ENCODE measurements around the gene ZNF474. TPM values are rescaled to one million over a fixed set of nuclear protein-coding genes. Genes with fewer than 3 reads are reported as not detected.
"Not testable (repeated sequence)": the region's sequence is repeated elsewhere in the genome, so short reads cannot be mapped to it uniquely, and the experiment has no call there.

The ZNF474 gene
- total RNA-seq, 2 donors from 2014 or later = 0.20 TPM; not detected in 1

DNA sequence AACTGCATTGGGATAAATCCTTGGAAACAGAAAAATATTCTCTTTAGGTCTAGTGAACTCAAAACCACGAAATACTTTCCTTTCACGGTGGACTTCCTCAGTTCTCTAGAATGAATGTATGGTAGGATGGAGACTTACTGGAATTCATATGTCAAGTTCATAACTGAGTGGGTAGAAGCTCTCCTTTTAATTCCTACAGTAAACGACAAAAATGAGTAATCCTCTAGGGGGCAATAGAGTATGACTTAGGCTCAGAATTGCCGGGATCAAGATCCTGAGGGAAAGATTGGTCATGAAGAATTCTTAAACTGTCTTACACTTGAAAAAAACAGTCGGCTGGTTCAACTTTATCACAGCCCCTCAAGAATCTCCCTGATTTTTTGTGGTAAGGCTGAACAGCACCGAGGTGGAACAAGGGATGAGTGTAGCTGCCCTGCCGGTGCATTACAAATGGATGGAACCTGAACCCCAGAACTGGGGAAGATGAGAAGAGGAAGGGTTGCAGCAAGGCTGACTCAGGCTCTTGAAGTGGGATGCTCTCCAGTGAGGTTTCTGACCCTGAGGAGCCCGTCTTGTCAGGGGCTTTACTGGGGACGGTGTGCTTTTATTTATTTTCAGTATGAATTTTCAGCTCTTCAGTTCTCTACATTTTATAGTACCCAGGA, 37.3 kb upstream of the ZNF474 start:
- no peaks in the 10 kb centered on the region for H3K36me3 ChIP-seq
- intact Hi-C loops (cut with DNase I) = loop anchor here (10.0 kb wide), 2 partner anchors 63 to 403 kb away; no protein-coding TSS in a partner anchor
- no peak for DNase-seq
- no peaks in the 10 kb centered on the region for H3K4me1 ChIP-seq
- no peak overlapping the region for H3K27ac ChIP-seq
- no peak overlapping the region for H3K4me3 ChIP-seq
- no peaks in the 10 kb centered on the region for H3K9me3 ChIP-seq
- no peaks in the 10 kb centered on the region for H3K27me3 ChIP-seq
- no peak overlapping the region for H3K9ac ChIP-seq (ENCODE audit: low read depth in 2 of 2, low read length in 2 of 2)
- TF ChIP-seq, protein P1, sequence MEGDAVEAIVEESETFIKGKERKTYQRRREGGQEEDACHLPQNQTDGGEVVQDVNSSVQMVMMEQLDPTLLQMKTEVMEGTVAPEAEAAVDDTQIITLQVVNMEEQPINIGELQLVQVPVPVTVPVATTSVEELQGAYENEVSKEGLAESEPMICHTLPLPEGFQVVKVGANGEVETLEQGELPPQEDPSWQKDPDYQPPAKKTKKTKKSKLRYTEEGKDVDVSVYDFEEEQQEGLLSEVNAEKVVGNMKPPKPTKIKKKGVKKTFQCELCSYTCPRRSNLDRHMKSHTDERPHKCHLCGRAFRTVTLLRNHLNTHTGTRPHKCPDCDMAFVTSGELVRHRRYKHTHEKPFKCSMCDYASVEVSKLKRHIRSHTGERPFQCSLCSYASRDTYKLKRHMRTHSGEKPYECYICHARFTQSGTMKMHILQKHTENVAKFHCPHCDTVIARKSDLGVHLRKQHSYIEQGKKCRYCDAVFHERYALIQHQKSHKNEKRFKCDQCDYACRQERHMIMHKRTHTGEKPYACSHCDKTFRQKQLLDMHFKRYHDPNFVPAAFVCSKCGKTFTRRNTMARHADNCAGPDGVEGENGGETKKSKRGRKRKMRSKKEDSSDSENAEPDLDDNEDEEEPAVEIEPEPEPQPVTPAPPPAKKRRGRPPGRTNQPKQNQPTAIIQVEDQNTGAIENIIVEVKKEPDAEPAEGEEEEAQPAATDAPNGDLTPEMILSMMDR (IDR thresholded peaks at IDR 0.05) = no peak

DNA sequence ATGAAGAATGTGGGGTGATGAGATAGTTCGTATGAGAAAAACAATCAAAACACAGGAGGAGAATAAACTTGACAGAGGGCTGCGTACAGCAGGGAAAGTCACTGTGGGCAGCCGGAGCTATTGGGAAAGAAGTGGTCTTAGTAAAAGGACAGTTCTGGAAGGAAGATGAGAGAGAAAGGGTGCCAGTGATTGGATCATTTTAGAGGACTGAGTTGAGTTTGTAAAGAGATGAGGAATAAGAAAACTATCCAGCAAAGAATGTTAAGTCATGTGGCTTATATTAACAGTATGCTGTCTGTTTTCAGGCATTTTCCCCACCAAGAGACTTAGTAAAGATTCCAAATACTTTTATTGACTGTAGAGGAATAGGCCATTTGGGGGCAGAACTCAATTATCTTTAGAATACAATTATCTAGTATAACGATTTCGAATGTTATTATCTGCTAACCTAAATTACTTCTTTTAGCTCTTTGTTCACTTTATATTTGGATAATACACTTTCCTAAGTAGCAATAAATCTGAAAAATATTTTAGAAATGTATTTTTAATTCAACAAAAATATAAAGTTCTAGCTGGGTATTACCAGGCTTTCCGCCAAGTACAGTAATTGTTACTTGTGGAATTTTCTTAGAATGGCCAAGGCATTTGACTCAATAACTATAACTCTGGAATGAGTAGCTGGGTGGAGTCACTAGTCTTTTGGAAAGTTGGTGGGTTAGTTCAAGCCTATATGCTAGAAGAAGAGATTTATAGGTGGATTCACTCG, 35.7 kb upstream of the ZNF474 start:
- TF ChIP-seq, protein P1 (IDR thresholded peaks at IDR 0.05) = no peak
- intact Hi-C loops (cut with DNase I) = loop anchor here (10.0 kb wide), 2 partner anchors 61 to 401 kb away; no protein-coding TSS in a partner anchor
- DNase-seq = no peak
- Histone ChIP-seq H3K4me1 (no peaks in the 10 kb centered on the region), H3K4me3 (no peak overlapping the region), H3K9me3 (no peaks in the 10 kb centered on the region), H3K36me3 (no peaks in the 10 kb centered on the region), H3K27me3 (no peaks in the 10 kb centered on the region), H3K9ac (ENCODE audit: low read depth in 2 of 2, low read length in 2 of 2) (no peak overlapping the region), H3K27ac (no peak overlapping the region)

DNA sequence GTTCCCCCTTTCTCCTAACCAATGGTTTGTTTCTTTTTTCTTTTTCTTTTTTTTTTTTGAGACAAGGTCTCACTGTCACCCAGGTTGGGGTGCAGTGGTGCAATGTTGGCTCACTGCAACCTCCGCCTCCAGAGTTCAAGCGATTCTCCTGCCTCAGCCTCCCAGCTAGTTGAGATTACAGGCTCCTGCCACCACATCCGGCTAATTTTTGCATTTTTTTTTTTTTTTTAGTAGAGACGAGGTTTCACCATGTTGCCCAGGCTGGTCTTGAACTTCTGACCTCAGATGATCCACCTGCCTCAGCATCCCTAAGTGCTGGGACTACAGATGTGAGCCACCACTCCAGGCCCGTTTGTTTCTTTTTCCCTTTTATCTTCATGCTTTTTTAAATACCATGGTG, 35.1 kb upstream of the ZNF474 start:
- DNase-seq; H3K4me1 ChIP-seq; H3K9me3 ChIP-seq; H3K27ac ChIP-seq; H3K27me3 ChIP-seq; H3K36me3 ChIP-seq; H3K9ac ChIP-seq (ENCODE audit: low read depth in 2 of 2, low read length in 2 of 2); H3K4me3 ChIP-seq: not testable (repeated sequence)
- intact Hi-C loops (cut with DNase I) = loop anchor here (10.0 kb wide), 2 partner anchors 61 to 401 kb away; no protein-coding TSS in a partner anchor

GRCh38 chr5:122095158-122095557, 34.2 kb upstream of the ZNF474 start:
- no peaks in the 10 kb centered on the region for H3K9me3 ChIP-seq
- H3K36me3 ChIP-seq = no peaks in the 10 kb centered on the region
- H3K4me3 ChIP-seq = no peak overlapping the region
- intact Hi-C loops (cut with DNase I) = loop anchor here (10.0 kb wide), 2 partner anchors 60 to 400 kb away; no protein-coding TSS in a partner anchor
- no peak overlapping the region for H3K27ac ChIP-seq
- H3K9ac ChIP-seq (ENCODE audit: low read depth in 2 of 2, low read length in 2 of 2) = no peak overlapping the region
- TF ChIP-seq, protein P1 (IDR thresholded peaks at IDR 0.05) = no peak
- no peaks in the 10 kb centered on the region for H3K4me1 ChIP-seq
- H3K27me3 ChIP-seq = no peaks in the 10 kb centered on the region
- DNase-seq = no peak

- intact Hi-C loops (cut with DNase I) = loop anchor here (10.0 kb wide), 2 partner anchors 57 to 397 kb away; no protein-coding TSS in a partner anchor
- TF ChIP-seq, protein P1 (IDR thresholded peaks at IDR 0.05) = no peak
- Histone ChIP-seq H3K4me1 (no peaks in the 10 kb centered on the region), H3K27ac (no peak overlapping the region), H3K9me3 (no peaks in the 10 kb centered on the region), H3K9ac (ENCODE audit: low read depth in 2 of 2, low read length in 2 of 2) (no peak overlapping the region), H3K36me3 (no peaks in the 10 kb centered on the region), H3K4me3 (no peak overlapping the region), H3K27me3 (no peaks in the 10 kb centered on the region)
- no peak for DNase-seq
Observed at GRCh38 chr5:122097391-122097790, 32.0 kb upstream of the ZNF474 start.

Measured in colonic mucosa (tissue), 4 donors.